Measurements from ENCODE around the gene NAA10. TPM values are rescaled to one million over a fixed set of nuclear protein-coding genes. Genes with fewer than 3 reads are reported as not detected.

The NAA10 gene
- total and polyA plus RNA-seq, 2 experiments from 2014 or later: 83.5 to 118 TPM

- peaks cover 18% of the 10 kb centered on the region for H3K79me2 ChIP-seq
- DNase-seq (ENCODE audit: low spot score): no peak
- H4K20me1 ChIP-seq (ENCODE audit: insufficient read depth, poor library complexity, severe bottlenecking): no peaks in the 10 kb centered on the region
- no peaks in the 10 kb centered on the region for H3K36me3 ChIP-seq (replicated peaks; ENCODE audit: insufficient read depth, low read depth)
- no peaks in the 10 kb centered on the region for H3K27me3 ChIP-seq
- TF ChIP-seq EZH2 (IDR thresholded peaks at IDR 0.05; ENCODE audit: borderline replicate concordance) (no peak), EZH2phosphoT487 (IDR thresholded peaks at IDR 0.05; ENCODE audit: low read depth, severe bottlenecking, unreplicated experiment) (no peak), CTCF (IDR thresholded peaks at IDR 0.05; ENCODE audit: poor library complexity) (no peak)
- H3K4me3 ChIP-seq: no peak overlapping the region
- no peak overlapping the region for H3K4me2 ChIP-seq
- no peak overlapping the region for H3K27ac ChIP-seq
- H3K4me1 ChIP-seq (ENCODE audit: insufficient read depth): peaks cover 4% of the 10 kb centered on the region
- WGBS (ENCODE audit: low lambda C conversion rate, missing lambda C conversion rate): 90% methylated on average over 13 of the region's 13 CpGs
- H3K9me3 ChIP-seq (ENCODE audit: low read depth): no peaks in the 10 kb centered on the region
- H2AFZ ChIP-seq: no peak overlapping the region
- H3K9me2 ChIP-seq (replicated peaks; ENCODE audit: insufficient read depth): no peaks in the 10 kb centered on the region
Observed at GRCh38 chrX:153931748-153932147, 3.1 kb downstream of the NAA10 start.

- no peaks in the 10 kb centered on the region for H3K36me3 ChIP-seq (replicated peaks; ENCODE audit: insufficient read depth, low read depth)
- H3K4me2 ChIP-seq: no peak overlapping the region
- no peaks in the 10 kb centered on the region for H3K27me3 ChIP-seq
- no peak overlapping the region for H3K27ac ChIP-seq
- no peak for TF ChIP-seq EZH2 (IDR thresholded peaks at IDR 0.05; ENCODE audit: borderline replicate concordance)
- no peak for TF ChIP-seq CTCF (IDR thresholded peaks at IDR 0.05; ENCODE audit: poor library complexity)
- no peak for TF ChIP-seq EZH2phosphoT487 (IDR thresholded peaks at IDR 0.05; ENCODE audit: low read depth, severe bottlenecking, unreplicated experiment)
- peaks cover 7% of the 10 kb centered on the region for H3K4me1 ChIP-seq (ENCODE audit: insufficient read depth)
- H4K20me1 ChIP-seq (ENCODE audit: insufficient read depth, poor library complexity, severe bottlenecking): no peaks in the 10 kb centered on the region
- H3K4me3 ChIP-seq: no peak overlapping the region
- no peaks in the 10 kb centered on the region for H3K9me3 ChIP-seq (ENCODE audit: low read depth)
- WGBS (ENCODE audit: low lambda C conversion rate, missing lambda C conversion rate): 83% methylated on average over 8 of the region's 8 CpGs
- DNase-seq (ENCODE audit: low spot score): no peak
- no peaks in the 10 kb centered on the region for H3K9me2 ChIP-seq (replicated peaks; ENCODE audit: insufficient read depth)
- H3K79me2 ChIP-seq: peaks cover 18% of the 10 kb centered on the region
- no peak overlapping the region for H2AFZ ChIP-seq
Observed at GRCh38 chrX:153931151-153931550, 3.7 kb downstream of the NAA10 start.

DNA sequence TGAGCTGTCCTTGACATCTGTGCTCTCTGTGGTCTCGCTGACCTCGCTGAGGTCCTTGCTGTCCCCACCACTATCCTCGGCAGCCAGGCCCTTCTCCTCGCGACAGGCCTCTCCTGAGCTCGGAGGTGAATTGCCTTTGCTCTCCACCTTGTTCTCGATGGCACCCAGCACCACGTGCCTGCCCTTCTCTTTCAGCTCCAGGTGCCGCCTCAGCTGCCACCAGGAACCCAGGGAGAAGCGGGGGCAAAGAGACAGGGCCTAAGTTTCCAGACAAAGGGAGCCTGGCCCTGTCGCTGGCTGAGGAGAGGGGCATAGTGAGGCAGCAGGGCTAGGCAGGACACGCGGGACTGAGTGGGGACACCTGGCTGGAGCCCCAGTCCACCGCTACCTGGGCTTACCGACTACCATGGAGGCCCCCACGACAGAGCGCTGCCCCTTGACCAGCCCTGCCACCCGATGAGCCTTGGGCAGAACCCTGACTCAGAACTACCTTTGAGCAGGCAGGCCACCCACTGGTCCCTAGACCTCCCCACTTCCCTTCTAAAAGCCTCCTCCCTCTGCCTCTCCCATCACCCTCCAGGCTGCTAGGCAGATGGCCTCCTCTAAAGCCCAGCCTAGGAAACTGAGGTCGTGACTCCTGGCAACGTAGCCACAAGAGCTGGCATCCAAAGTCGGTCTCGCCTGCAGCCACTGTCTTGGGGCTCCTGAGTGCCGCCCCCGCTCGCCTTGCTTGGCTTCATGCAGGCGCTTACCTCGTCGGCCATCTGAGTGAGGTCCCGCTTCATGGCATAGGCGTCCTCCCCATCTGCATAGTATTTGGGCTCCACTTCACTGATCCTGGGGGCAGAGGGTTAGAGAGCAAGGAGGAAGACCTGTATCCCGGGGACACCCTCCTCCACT, 4.6 kb downstream of the NAA10 start:
- no peak overlapping the region for H2AFZ ChIP-seq
- no peaks in the 10 kb centered on the region for H3K27me3 ChIP-seq
- no peak for DNase-seq (ENCODE audit: low spot score)
- peaks cover 18% of the 10 kb centered on the region for H3K79me2 ChIP-seq
- TF ChIP-seq EZH2phosphoT487 (IDR thresholded peaks at IDR 0.05; ENCODE audit: low read depth, severe bottlenecking, unreplicated experiment): no peak
- no peak for TF ChIP-seq EZH2 (IDR thresholded peaks at IDR 0.05; ENCODE audit: borderline replicate concordance)
- no peak for TF ChIP-seq CTCF (IDR thresholded peaks at IDR 0.05; ENCODE audit: poor library complexity)
- no peaks in the 10 kb centered on the region for H3K36me3 ChIP-seq (replicated peaks; ENCODE audit: insufficient read depth, low read depth)
- no peaks in the 10 kb centered on the region for H4K20me1 ChIP-seq (ENCODE audit: insufficient read depth, poor library complexity, severe bottlenecking)
- H3K4me1 ChIP-seq (ENCODE audit: insufficient read depth): peaks cover 7% of the 10 kb centered on the region
- no peak overlapping the region for H3K27ac ChIP-seq
- no peak overlapping the region for H3K4me3 ChIP-seq
- no peaks in the 10 kb centered on the region for H3K9me2 ChIP-seq (replicated peaks; ENCODE audit: insufficient read depth)
- WGBS (ENCODE audit: low lambda C conversion rate, missing lambda C conversion rate): 92% methylated on average over 31 of the region's 31 CpGs
- no peak overlapping the region for H3K4me2 ChIP-seq
- H3K9me3 ChIP-seq (ENCODE audit: low read depth): no peaks in the 10 kb centered on the region

Measured in hepatocyte (in vitro differentiated cells).